Epithelial cell of alveolus of lung (primary cell): ENCODE data around the gene PIF1. TPM values are rescaled to one million over a fixed set of nuclear protein-coding genes. Genes with fewer than 3 reads are reported as not detected.

ENCODE experiments used
- total RNA-seq: library from RNA; depleted of rRNA; stranded (reverse); fragments of >200 nt; gene quantifications from 2 replicates; pipeline ENCODE4 v1.2.1, GENCODE V29; 2015

PIF1 gene
- 4.5 and 6.2 TPM in 2 replicates for total RNA-seq

GRCh38 chr15:64825431-64826294 is at the start of gene PIF1:
Gene PIF1, minus strand, starts transcription at chr15:64825647. Its CDS starts 1,312 bp downstream, at chr15:64824335.

GRCh38 chr15:64841344-64842095 is 16.1 kb upstream of the PIF1 start, which contains the start of gene PLEKHO2:
Gene PLEKHO2, plus strand, starts transcription at chr15:64841915. Its CDS starts 102 bp downstream, at chr15:64842017.

GRCh38 chr15:64775551-64776401 is 49.7 kb downstream of the PIF1 start, which contains the start of gene RBPMS2:
Gene RBPMS2, minus strand, starts transcription at chr15:64775589. Its CDS starts 270 bp downstream, at chr15:64775319.

Other genes with a start within 250 kb of the PIF1 start
- 0.26 TPM in 1 of 2 replicates, not detected in the other for gene RBPMS2, start 50.1 kb downstream of the PIF1 start, total RNA-seq
- 14.1 and 26.0 TPM in 2 replicates for gene PLEKHO2, start 16.3 kb upstream of the PIF1 start, total RNA-seq
- gene ANKDD1A, start 86.3 kb upstream of the PIF1 start, total RNA-seq: 1.3 and 8.7 TPM in 2 replicates
- gene SPG21, start 164.3 kb upstream of the PIF1 start, total RNA-seq: 74.2 and 78.2 TPM in 2 replicates
- gene MTFMT, start 204.0 kb upstream of the PIF1 start, total RNA-seq: 27.8 and 38.9 TPM in 2 replicates
- 0.65 and 8.3 TPM in 2 replicates for gene SLC51B, start 219.7 kb upstream of the PIF1 start, total RNA-seq
- 39.0 and 131 TPM in 2 replicates for gene RASL12, start 242.3 kb upstream of the PIF1 start, total RNA-seq